ENCODE results near the gene LEUTX. TPM values are rescaled to one million over a fixed set of nuclear protein-coding genes. Genes with fewer than 3 reads are reported as not detected.
"Not testable (repeated sequence)": the region's sequence is repeated elsewhere in the genome, so short reads cannot be mapped to it uniquely, and the experiment has no call there.

LEUTX gene
- total RNA-seq, 1 donor from 2014 or later, result not detected

DNA sequence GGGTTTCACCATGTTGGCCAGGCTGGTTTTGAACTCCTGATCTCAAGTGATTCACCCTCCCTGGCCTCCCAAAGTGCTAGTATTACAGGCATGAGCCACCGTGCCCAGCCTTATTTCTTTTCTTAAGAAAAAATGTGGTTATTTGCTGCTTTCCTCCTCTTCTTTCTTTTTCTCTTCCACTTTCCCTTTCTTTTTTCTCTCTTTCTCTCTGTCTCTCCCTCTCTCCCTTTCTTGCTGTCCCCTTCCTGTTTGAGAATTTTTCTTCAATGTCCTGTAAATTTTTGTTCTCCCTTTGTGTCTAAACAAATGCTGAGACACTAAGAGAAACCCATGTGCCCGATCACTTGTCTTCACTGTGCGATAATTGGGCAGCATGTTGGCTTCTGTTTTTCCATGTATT lies 2.2 kb downstream of the LEUTX start:
- DNase-seq (ENCODE audit: low read depth), result no peak

DNA sequence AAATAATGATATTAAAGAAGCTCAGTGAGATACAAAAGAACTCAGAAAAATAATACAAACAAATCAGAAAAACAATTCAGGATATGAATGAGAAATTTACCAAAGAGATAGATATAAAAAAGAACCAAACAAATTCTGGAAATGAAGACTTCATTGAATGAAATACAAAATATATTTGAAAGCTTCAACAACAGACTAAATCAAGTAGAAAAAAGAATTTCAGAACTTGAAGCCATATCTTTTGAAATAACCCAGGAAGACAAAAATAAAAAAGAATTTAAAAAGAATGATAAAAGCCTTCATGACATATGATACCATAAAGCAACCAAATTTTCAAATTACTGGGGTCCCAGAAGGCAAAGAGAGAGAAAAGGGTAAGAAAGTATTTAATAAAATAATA lies 9.6 kb downstream of the LEUTX start:
- no peak for DNase-seq (ENCODE audit: low read depth)

DNA sequence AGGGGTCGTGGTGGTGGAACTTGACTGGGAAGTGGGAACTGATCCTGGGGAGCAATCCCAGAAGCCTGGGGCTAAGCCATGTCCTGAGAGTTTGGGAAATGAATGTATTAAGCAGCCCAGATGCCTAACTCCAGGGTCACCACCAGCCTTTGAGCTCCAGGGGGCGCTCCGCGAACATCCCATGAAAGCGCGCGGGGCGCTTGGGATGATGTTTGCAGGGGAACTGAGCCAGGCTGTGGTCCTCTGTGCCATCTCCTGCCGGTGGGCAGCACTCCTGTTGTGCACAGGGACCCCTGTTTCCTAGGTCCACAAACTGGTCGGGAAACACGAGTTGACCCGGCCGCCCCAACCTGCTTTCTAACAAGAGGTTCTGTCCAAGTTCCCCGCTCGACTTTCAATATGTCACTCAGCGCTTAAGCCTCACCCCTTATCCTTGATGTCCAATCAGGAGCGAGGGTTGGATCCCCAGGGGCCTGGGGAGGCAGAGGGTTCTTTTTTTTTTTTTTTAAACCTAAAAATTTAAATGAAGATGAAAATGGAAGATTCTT lies 14.4 kb downstream of the LEUTX start:
- peak; percentile 43 for DNase-seq (ENCODE audit: low read depth)

DNA sequence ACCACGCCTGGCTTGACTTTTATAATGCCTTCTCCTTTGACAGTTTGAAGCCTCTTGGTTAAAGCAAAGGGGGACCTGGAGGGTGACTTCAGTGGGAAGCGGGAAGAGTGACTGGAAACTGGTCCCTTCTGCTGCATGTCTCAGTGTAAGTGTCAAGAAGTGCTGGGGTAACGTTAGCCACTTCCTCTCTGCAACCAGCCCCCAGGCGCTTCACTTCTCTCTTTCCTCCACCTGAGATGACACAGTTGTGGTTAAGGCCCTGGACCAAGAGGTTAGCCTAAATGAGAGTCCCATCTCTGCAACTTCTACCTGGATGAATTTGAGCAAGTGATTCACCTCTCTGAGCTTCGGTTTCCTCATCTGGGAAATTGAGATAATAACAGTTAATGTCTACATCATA lies 16.3 kb downstream of the LEUTX start:
- no peak for DNase-seq (ENCODE audit: low read depth)

DNA sequence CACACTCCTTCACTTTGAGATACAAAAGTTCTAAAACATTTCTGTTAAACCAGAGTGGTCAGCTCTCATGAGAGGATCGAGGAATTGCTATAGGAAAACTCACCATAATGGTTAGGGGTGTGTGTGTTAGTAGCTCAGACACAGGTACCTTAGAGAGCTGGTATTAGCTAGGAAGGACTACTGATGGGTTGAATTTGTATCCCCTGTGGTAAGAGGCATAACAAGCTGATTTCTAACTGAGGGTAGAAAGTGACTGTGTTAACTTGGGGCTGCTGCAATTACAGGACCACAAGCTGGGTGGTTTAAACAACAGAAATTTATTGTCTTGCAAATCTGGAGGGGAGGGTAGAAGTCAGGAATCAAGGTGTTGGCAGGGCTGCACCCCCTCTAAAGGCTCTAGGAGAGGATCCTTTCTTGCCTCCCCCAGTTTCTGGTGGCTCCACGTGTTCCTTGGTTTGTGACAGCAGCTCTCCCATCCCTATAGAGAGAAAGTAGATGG lies 17.4 kb downstream of the LEUTX start:
- DNase-seq (ENCODE audit: low read depth), result no peak

DNA sequence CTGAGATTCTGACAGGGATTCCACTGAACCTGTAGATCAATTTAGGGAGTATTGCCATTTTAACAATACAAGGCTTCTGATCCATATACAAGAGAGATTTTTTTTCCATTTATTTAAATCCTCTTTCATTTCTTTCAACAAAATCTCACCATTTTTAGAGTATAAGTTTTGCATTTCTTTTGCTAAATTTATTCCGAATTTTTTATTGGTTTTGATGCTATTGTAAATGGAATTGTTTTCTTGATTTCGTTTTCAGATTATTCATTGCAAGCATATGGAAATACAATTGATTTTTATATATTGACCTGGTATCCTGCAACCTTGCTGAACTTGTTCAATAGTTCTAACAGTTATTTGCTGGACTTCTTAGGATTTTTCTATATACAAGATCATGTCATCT lies 18.4 kb downstream of the LEUTX start:
- no peak for DNase-seq (ENCODE audit: low read depth)

DNA sequence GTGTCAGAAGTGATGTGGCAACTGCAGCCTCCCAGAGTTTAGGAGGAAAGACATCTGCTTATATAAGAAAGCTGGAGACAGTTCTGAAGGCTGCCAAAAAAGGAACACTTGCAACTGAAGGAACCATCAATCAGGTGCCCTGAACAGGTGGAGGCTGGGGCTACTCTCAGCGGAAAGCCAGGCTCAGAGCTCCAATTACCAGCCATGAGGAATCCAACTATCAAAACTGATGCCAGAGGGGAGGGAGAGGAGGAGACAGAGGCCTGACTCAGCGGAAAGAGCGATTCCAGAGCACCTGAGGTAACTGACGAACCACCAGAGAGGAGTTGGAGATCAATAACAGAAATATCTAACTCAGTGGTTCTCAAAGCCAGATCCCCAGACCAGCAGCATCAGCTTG lies 24.3 kb downstream of the LEUTX start:
- no peak for DNase-seq (ENCODE audit: low read depth)

DNA sequence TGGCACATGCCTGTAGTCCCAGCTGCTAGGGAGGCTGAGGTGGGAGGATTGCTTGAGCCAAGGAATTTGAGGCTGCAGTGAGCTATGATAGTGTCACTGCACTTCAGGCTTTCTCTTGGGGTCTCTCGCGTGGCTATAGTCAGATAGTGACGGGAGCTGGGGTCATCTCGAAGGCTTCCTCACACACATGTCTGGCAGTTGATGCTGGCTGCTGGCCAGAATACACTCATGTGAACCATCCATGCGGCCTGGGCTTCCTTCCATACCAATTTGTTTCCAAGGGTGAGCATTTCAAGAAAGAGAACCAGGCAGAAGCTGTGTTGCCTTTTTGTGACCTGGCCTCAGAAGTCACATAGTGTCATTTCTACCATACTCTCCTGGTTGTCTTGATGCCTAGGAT lies 26.4 kb downstream of the LEUTX start:
- DNase-seq (ENCODE audit: low read depth), result no peak

DNA sequence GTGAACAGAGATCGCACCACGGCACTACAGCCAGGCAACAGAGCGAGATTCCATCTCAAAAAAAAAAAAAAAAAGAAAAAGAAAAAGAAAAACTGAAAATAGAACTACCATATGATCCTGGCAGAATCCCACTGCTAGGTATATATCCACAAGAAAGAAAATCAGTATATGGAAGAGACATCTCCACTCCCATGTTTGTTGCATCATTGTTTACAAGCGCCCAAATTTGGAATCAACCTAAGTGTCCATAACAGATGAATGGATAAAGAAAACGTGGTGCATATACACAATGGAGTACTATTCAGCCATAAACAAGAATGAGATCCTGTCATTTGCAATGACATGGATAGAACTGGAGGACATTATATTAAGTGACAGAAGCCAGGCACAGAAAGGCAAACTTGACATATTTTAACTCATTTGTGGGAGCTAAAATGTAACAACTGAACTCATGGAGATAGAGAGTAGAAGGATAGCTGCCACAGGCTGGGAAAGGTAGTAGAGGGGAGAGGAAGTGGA lies 29.3 kb downstream of the LEUTX start:
- DNase-seq (ENCODE audit: low read depth), result no peak

DNA sequence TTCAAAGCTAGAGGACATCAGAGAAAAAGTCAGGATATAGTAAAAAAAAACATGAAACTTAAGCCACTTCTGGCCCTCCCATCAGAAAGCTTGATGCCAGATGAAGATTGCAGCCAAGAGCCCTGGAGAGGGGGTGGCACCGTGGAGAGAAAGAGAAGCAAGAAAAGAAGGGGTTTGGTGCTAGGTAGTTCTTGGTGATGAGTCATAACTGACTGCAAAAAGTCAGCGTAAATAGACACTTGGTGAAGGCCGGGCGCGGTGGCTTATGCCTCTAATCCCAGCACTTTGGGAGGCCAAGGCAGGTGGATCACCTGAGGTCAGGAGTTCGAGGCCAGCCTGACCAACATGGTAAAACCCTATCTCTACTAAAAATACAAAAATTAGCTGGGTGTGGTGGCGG lies 30.0 kb downstream of the LEUTX start:
- not testable (repeated sequence) for DNase-seq (ENCODE audit: low read depth)

DNA sequence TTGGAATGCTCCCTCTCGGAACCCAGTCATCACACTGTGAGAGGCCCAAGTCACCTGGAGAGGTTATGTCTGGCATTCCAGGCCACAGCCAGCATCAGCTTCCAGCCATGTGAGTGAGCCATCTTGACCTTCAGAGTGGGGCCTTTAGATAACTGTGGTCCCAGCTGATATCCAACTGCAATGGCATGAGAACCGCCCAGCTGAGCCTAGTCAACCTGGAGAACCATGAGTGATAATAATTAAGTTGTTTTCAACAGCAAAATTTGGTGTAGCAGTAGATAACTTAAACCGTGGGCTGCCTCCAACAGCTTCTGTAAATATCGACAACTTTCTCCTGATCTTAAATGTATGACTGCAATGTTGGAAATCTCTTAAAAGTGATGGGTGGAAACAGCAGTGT lies 30.7 kb downstream of the LEUTX start:
- DNase-seq (ENCODE audit: low read depth), result no peak

DNA sequence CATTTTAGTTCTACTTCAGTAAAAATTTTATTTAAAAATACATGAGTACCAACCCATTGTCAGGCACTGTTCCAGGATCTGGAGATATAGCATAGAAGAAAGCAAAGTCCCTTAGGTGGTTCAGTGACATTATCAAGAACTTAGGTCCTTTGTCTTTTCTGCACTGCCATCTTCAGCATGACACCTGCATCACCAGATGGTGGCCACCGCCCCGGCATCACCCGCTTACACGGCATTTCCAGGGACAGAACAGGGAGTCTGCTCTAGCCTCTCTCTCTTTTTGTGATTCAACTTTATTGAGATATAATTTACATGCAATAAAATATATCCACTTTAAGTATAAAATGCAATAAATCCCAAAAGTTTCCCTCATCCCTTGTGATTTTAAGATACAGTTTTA lies 31.8 kb downstream of the LEUTX start:
- no peak for DNase-seq (ENCODE audit: low read depth)

DNA sequence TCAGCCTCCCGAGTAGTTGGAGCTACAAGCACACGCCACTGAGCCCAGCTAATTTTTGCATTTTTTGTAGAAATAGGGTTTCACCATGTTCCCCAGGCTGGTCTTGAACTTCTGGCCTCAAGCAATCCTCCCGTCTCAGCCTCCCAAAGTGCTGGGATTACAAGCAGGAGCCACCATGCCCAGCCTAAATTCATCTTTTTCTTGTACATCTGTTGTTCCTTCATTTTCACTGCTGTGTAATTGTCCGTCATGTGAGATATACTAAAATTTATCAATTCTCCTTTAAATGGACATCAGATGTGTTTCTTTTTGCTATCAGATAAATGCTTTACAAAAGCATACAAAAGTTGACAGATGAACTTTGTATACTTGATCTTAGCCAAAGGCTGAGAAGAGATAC lies 32.4 kb downstream of the LEUTX start:
- no peak for DNase-seq (ENCODE audit: low read depth)

DNA sequence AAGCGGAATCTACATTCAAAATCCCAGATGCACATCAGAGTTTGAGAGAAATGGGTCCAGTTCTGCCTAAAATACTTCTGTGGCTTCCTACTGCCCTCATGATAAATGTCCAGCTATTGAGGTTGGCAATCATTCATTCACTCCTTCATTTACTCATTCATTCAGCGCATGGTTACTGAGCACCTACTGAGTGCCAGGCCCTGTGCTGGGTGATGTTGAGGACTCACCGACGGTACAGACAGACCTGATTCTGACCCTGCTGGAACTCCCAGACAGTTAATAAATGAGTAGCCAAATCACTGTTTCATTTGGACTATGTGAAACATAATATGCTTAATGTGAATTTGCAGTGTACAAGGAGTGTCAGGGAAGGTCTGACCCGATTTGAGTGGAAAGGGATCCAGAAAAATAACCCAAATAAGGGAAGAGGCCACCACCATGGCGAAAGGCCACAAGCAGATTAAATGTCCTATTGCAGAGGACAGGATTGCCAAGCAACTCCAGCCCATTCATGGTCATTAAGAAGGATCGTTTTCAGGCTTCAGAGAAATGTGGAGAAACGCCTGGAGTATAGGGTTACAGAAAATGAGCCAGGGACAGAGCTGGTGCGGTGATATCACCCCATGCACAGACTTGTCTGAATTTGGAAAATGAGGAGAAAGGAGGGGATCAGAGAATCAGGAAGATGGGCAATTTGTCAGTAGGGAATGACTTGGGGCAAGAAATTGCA lies 34.8 kb downstream of the LEUTX start:
- no peak for DNase-seq (ENCODE audit: low read depth)

DNA sequence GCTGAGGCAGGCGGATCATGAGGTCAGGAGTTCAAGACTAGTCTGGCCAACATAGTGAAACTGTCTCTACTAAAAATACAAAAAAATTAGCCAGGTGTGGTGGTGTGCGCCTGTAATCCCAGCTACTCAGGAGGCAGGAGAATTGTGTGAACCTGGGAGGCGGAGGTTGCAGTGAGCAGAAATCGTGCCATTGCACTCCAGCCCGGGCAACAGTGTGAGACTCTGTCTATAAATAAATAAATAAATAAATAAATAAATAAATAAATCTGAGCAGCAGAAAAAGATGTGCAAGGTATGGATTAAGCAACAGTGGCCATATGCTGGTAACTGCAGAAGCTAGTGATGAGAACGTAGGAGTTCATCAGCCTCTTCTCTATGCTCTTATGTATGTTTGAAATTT lies 35.5 kb downstream of the LEUTX start:
- not testable (repeated sequence) for DNase-seq (ENCODE audit: low read depth)

DNA sequence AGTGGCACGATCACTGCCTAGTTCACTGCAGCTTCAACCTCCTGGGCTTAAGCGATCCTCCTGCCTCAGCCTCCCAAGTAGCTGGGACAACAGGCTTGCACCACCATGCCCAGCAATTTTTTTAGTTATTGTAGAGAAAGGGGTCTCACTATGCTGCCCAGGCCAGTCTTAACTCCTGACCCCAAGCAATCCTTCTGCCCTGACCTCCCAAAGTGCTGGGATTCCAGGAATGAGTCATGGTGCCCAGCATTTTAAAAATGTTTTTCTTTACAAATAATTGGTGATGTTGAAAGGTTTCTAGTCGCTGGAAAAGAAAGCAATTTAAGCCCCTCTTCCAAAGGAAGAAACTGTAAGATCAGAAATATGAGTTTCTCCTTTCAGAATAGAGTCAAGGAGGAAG lies 35.9 kb downstream of the LEUTX start:
- DNase-seq (ENCODE audit: low read depth), result no peak

DNA sequence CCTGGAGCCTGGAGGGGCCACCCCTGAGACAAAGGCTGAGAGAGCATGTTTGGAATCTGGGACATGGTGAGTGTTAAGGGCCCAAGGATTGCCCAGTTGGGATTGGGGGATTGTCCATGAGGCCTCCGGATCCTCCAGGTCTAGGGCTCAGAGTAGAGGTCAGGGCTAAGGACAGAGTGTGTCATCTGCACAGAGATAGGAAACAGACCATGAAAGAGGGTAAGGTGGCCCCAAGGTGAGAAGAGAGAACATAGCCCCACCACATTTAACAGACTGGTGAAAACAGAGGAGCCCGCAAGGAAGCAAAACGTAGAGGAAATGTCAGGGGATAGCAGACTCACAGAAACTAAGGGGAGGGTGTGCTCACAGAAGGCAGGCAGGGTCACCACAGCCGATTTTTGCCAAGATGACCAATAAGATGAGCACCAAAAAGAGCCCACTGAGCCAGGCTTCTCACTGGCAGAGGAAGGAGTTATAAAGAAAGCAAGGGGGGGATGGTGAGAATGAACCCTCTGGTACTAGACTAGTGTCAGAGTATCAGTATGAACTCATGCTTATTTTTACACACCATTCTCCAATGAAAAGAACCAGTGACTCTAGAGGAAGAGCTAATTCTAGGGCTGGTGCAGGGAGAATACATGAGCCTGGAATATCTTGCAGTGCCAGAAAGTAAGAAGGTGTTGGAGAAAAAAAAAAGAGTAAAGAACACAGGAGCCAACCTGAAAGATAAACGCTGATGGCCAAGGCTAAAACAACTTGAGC lies 37.8 kb downstream of the LEUTX start:
- no peak for DNase-seq (ENCODE audit: low read depth)

DNA sequence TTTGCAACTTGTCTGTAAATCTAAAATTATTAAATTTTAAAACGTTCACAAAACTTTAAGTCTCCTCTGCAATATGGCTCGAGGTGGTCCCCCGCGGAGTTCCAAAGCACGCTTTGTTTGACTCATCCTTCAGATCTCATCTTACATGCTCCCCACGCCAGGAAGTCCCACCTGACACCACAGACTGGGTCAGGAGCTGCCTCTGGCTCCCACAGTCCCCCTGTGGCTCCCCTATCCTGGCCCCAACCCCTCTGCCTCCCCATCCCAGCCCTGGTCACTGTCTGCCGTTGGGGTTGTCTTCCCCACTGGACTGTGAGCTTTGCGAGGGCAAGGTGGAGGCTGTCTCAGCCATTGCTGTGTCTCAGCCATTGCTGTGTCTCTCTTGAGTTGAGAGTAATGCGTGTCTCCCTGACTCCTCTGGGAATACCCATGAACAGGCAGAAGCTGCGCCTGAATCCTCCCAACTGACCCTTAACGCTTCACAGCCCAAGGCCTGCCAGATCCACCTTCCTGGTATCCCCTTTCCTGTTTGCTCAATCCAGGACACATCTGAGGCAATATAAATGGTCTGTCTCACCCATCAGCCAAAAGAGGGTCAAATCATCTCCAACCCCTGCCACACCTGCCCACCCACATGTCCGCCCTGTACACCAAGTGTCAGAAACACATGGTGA lies 39.4 kb downstream of the LEUTX start:
- no peak for DNase-seq (ENCODE audit: low read depth)

DNA sequence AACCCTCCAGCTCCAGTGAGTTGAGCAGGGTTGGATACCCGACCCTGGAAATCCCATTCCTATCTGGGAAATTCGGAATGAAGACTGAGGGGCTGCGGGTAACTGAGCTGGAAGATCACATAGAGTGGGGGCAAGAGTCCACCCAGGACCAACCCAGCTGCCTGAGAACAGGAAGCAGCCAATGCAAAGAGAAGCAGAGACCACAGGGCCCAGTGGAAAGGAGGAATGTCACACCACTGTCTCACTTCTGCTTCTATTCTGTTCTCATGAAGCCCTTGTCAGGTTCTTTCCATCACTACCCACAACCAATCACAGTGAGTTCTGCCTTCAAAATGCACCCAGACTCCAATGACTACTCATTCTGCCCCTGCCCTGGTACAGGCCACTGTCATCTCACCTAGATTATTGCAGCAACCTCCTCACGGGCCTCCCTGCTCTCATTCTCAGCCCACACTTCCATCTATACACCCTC lies 40.0 kb downstream of the LEUTX start:
- no peak for DNase-seq (ENCODE audit: low read depth)

DNA sequence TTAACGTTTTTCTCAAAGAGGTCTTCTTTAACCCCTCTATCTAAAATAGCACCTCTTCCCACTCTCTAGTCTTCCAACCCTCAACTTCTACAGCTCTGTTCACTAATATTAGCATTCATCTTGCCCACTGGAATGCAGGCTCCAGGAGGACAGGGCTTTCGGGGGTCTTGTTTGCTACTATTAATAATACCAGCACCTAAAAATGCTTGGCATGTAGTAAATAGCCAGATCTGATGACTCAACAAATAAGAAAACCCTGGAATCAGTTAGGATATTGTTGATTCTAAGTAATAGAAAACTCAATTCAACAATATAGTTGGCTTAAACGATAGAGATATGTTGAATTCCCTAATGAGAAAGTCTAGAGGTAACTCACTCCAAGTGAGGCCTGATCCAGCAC lies 41.1 kb downstream of the LEUTX start:
- no peak for DNase-seq (ENCODE audit: low read depth)

DNA sequence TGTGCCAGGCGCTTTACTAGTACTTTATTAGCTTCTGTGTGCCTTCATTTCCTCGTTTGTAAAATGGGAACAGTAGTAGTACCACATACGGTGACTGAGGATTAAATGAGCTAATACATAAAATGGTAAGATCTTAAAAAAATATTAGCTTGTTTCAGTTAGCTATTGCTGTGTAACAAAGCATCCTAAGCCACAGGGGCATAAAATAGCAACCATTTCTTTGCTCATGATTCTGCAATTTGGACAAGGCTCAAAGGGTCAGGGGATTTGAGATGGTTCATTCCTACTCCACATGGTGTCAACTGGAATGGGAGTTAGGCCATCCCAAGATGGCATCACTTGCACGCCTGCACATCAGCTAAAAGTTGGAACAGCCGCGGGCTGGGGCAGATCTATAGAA lies 42.0 kb downstream of the LEUTX start:
- no peak for DNase-seq (ENCODE audit: low read depth)

DNA sequence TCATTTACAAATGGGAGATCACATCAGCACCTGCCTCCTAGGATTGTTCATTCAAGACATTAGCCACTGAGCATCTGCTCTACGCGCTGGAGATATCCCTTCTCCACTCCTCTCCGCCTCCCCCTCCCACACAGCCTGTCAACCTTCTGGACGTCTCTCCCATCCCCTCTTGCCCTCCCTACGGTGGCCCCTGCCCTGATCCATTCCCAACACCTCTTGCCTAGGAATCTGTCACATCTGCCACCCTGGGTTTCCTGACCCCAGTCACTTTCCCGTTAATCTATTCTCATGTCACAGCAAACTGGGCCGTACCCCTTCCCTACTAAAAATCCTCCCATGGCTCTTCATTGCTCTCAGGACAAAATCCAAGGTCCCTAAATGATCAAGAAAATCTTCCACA lies 45.0 kb downstream of the LEUTX start:
- DNase-seq (ENCODE audit: low read depth), result no peak

All from renal cortical epithelial cell (primary cell).